DND-41 (cell line): ENCODE results near the gene SEPTIN6.

ENCODE experiments used
- CTCF ChIP-seq: IDR thresholded peaks from 2 replicates; pipeline ENCODE4 v1.5.1; 2012; ENCODE audit warnings: borderline replicate concordance, low read length, moderate library complexity, mild to moderate bottlenecking; ENCODE audit not compliant: poor library complexity, severe bottlenecking; ENCODE audit errors: extremely low read depth
- EZH2 ChIP-seq: IDR thresholded peaks from 3 replicates; pipeline ENCODE4 v1.6.1; 2012; ENCODE audit warnings: borderline replicate concordance, low read depth, mild to moderate bottlenecking, moderate library complexity, low read length, inconsistent platforms; ENCODE audit not compliant: severe bottlenecking

GRCh38 chrX:119672426-119672825, 20.5 kb downstream of the SEPTIN6 start:
- no peak for TF ChIP-seq CTCF
- TF ChIP-seq EZH2: no peak
